Peyer's patch (tissue), 4 donors: ENCODE data around the gene HMOX1. TPM values are rescaled to one million over a fixed set of nuclear protein-coding genes. Genes with fewer than 3 reads are reported as not detected.
A peak's percentile ranks its signal among the peaks of the same experiment; 100 is the strongest.

Experiments used
- DNase-seq, 3 donors: peaks; one replicate each; pipeline ENCODE4 v3.0.0-alpha.2; 2017 to 2019
- H3K27ac ChIP-seq, 4 donors: fragments of 200-600 bp; sonication (generic); one replicate each; pipeline ENCODE4 v1.5.1; 2016 to 2019
- H3K27me3 ChIP-seq, 2 donors: fragments of 200-600 bp; sonication (generic); one replicate each; pipeline ENCODE4 v1.5.1; 2019
- H3K36me3 ChIP-seq, 3 donors: fragments of 200-600 bp; sonication (generic); one replicate each; pipeline ENCODE4 v1.5.1; 2016 to 2019
- H3K4me1 ChIP-seq, 4 donors: fragments of 200-600 bp; sonication (generic); one replicate each; pipeline ENCODE4 v1.5.1; 2016 to 2019
- H3K4me3 ChIP-seq, 4 donors: fragments of 200-600 bp; sonication (generic); 1 replicate in 3 of 4; 2 replicates in 1 of 4; pipeline ENCODE4 v1.5.1; 2016 to 2019; ENCODE audit warnings: mild to moderate bottlenecking in 1 of 4
- H3K9me3 ChIP-seq, 4 donors: fragments of 200-600 bp; sonication (generic); one replicate each; pipeline ENCODE4 v1.5.1; 2016 to 2019; ENCODE audit warnings: mild to moderate bottlenecking in 1 of 4
- POLR2A ChIP-seq, 2 donors: fragments of 450-650 bp; IDR thresholded peaks; one replicate each; pipeline ENCODE4 v1.5.1; 2017; ENCODE audit warnings: antibody characterized with exemption in 2 of 2, mild to moderate bottlenecking in 2 of 2, moderate library complexity in 2 of 2
- total RNA-seq, 4 donors: library from RNA; depleted of rRNA; stranded (reverse); fragments of >200 nt; gene quantifications; one replicate each; pipeline ENCODE4 v1.1.0, GENCODE V29; 2016
- TF ChIP-seq, protein P1 (sequence below), 6 experiments: fragments of 450-650 bp in 4 of 6; fragments of 200-600 bp in 2 of 6; sonication (generic) in 1 of 6; IDR thresholded peaks; one replicate each; pipeline ENCODE4 v1.5.1; 2017 to 2019; ENCODE audit warnings: antibody characterized with exemption in 6 of 6, mild to moderate bottlenecking in 3 of 6, moderate library complexity in 1 of 6

HMOX1 gene
- total RNA-seq = 10 to 100 TPM; 27.2 to 64.5 (median 46.7) TPM

GRCh38 chr22:35380537-35381423 is at the start of gene HMOX1:
HMOX1 (plus strand) TSS chr22:35381096; CDS start chr22:35381174, 78 bp downstream.
- DNase-seq = peak; percentile 86 to 94 (median 93)
- Histone ChIP-seq H3K27ac (peak within 1 kb of the TSS; percentile 69 to 87 (median 81)), H3K9me3 (no peaks in the 10 kb centered on the region), H3K4me1 (peaks cover 4 to 52% (median 15%) of the 10 kb centered on the region in 4 donors), H3K27me3 (no peaks in the 10 kb centered on the region), H3K4me3 (peak within 1 kb of the TSS; percentile 49 to 63 (median 56)), H3K36me3 (peaks cover 0 to 13% (median 0%) of the 10 kb centered on the region in 3 donors)
- TF ChIP-seq, protein P1, sequence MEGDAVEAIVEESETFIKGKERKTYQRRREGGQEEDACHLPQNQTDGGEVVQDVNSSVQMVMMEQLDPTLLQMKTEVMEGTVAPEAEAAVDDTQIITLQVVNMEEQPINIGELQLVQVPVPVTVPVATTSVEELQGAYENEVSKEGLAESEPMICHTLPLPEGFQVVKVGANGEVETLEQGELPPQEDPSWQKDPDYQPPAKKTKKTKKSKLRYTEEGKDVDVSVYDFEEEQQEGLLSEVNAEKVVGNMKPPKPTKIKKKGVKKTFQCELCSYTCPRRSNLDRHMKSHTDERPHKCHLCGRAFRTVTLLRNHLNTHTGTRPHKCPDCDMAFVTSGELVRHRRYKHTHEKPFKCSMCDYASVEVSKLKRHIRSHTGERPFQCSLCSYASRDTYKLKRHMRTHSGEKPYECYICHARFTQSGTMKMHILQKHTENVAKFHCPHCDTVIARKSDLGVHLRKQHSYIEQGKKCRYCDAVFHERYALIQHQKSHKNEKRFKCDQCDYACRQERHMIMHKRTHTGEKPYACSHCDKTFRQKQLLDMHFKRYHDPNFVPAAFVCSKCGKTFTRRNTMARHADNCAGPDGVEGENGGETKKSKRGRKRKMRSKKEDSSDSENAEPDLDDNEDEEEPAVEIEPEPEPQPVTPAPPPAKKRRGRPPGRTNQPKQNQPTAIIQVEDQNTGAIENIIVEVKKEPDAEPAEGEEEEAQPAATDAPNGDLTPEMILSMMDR (IDR thresholded peaks at IDR 0.05) = peak in 2 of 6 experiments; percentile 4 to 46
- TF ChIP-seq POLR2A (IDR thresholded peaks at IDR 0.05) = peak; percentile 88 to 92

GRCh38 chr22:35332278-35332677 is 48.6 kb upstream of the HMOX1 start:
- Histone ChIP-seq H3K27me3 (no peaks in the 10 kb centered on the region), H3K4me1 (peaks cover 0 to 11% (median 2%) of the 10 kb centered on the region in 4 donors), H3K27ac (no peak overlapping the region), H3K9me3 (no peaks in the 10 kb centered on the region), H3K4me3 (no peak overlapping the region), H3K36me3 (peaks cover 0 to 94% (median 0%) of the 10 kb centered on the region in 3 donors)
- DNase-seq = no peak
- TF ChIP-seq, protein P1 (IDR thresholded peaks at IDR 0.05) = no peak
- no peak for TF ChIP-seq POLR2A (IDR thresholded peaks at IDR 0.05)

GRCh38 chr22:35333220-35333619 is 47.7 kb upstream of the HMOX1 start:
- no peak for DNase-seq

DNA sequence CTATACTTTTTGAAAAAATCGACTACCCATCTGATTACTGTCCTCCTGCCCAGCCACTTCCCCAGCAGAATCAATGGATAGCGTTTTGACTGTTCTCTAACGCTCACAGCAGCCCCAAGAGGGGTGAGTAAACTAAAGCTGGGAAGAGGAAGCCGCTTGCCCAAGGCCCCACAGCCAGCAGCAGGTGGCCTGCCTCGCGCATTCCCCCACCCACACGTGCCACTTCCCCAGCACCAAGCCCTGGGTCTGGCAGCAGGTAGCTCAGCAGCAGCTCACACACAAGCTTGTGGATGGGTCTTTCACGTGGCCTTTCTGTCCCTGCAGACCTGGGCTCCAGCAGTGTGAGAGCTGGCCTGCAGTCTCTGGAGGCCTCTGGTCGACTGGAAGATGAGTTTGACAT is 46.9 kb upstream of the HMOX1 start:
- H3K27me3 ChIP-seq = no peaks in the 10 kb centered on the region
- no peak overlapping the region for H3K4me3 ChIP-seq
- H3K4me1 ChIP-seq = peaks cover 0 to 11% (median 2%) of the 10 kb centered on the region in 4 donors
- no peaks in the 10 kb centered on the region for H3K9me3 ChIP-seq
- DNase-seq = peak in 1 of 3 donors; percentile 41
- TF ChIP-seq POLR2A (IDR thresholded peaks at IDR 0.05) = no peak
- TF ChIP-seq, protein P1 (IDR thresholded peaks at IDR 0.05) = no peak
- H3K36me3 ChIP-seq = peaks cover 0 to 96% (median 0%) of the 10 kb centered on the region in 3 donors
- H3K27ac ChIP-seq = peak overlapping the region in 1 of 4 donors; percentile 5

More at GRCh38 chr22:35333220-35333619, 47.7 kb upstream of the HMOX1 start:
- H3K27me3 ChIP-seq = no peaks in the 10 kb centered on the region
- peaks cover 0 to 11% (median 2%) of the 10 kb centered on the region in 4 donors for H3K4me1 ChIP-seq
- no peaks in the 10 kb centered on the region for H3K9me3 ChIP-seq
- no peak for TF ChIP-seq POLR2A (IDR thresholded peaks at IDR 0.05)
- TF ChIP-seq, protein P1 (IDR thresholded peaks at IDR 0.05) = no peak
- peaks cover 0 to 94% (median 0%) of the 10 kb centered on the region in 3 donors for H3K36me3 ChIP-seq
- no peak overlapping the region for H3K4me3 ChIP-seq
- H3K27ac ChIP-seq = no peak overlapping the region

- Histone ChIP-seq H3K9me3 (no peaks in the 10 kb centered on the region), H3K4me3 (no peak overlapping the region), H3K27ac (no peak overlapping the region), H3K36me3 (peaks cover 0 to 97% (median 0%) of the 10 kb centered on the region in 3 donors), H3K4me1 (peaks cover 0 to 4% (median 1%) of the 10 kb centered on the region in 4 donors), H3K27me3 (no peaks in the 10 kb centered on the region)
- no peak for TF ChIP-seq POLR2A (IDR thresholded peaks at IDR 0.05)
- TF ChIP-seq, protein P1 (IDR thresholded peaks at IDR 0.05) = no peak
- DNase-seq = no peak
These were observed 45.4 kb upstream of the HMOX1 start for GRCh38 chr22:35335468-35335867.
